IMR-90 (cell line): ENCODE data around the gene AK2.

Experiments
- CEBPB ChIP-seq: IDR thresholded peaks from 2 replicates; pipeline ENCODE4 v1.6.1; 2012; ENCODE audit warnings: low read depth, low read length, improper control_type of control experiment
- CTCF ChIP-seq: conservative IDR thresholded peaks from 2 replicates; pipeline ENCODE4 v1.5.1; 2012; ENCODE audit warnings: mild to moderate bottlenecking, low read depth, low read length, improper control_type of control experiment
- FOS ChIP-seq: fragments of 150-350 bp; IDR thresholded peaks from 2 replicates; pipeline ENCODE4 v1.6.1; 2016; ENCODE audit warnings: low read depth, low read length
- MAFK ChIP-seq: IDR thresholded peaks from 2 replicates; pipeline ENCODE4 v1.6.1; 2012; ENCODE audit warnings: low read depth, low read length, improper control_type of control experiment
- MXI1 ChIP-seq: IDR thresholded peaks from 2 replicates; pipeline ENCODE4 v1.6.1; 2012; ENCODE audit warnings: low read depth, mild to moderate bottlenecking, low read length, moderate library complexity, borderline replicate concordance
- POLR2A ChIP-seq: IDR thresholded peaks from 2 replicates; pipeline ENCODE4 v1.6.1; 2012; ENCODE audit warnings: mild to moderate bottlenecking, low read depth, low read length
- RFX5 ChIP-seq: IDR thresholded peaks from 2 replicates; pipeline ENCODE4 v1.8.0; 2012; ENCODE audit warnings: low read depth, mild to moderate bottlenecking, low read length, moderate library complexity
- SMC3 ChIP-seq: fragments of 150-350 bp; IDR thresholded peaks from 2 replicates; pipeline ENCODE4 v1.6.1; 2016; ENCODE audit warnings: low read depth, mild to moderate bottlenecking, antibody characterized with exemption, low read length, moderate library complexity

DNA sequence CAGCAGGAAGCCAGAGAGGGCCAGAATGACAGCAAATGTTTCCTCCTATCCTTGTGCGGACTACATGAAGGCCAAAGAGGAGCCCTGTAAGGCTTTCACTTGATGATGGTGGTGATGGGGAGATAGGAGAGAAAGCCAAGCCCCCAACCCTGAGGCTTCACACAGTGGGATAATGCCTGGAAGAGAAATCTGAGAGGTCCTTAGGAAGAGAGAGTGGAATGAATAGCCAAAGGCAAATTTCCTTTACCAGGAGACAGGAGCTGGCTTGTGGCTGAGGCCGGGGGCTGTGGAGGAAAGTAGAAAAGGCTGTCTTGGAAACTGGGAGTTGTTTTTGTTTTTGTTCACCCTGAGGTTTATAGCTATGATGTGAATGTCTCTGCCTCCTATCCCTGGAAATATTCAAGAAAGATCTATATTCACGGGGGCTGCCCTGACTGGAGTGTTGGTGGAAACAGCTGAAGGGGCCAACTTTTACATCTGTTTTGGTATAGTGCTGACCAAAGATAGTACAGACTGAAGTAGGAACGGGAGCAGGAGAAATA is 59.1 kb downstream of the AK2 start:
- no peak for TF ChIP-seq CTCF
- TF ChIP-seq POLR2A, result no peak
- TF ChIP-seq MXI1, result no peak
- no peak for TF ChIP-seq SMC3
- no peak for TF ChIP-seq CEBPB
- no peak for TF ChIP-seq MAFK
- TF ChIP-seq FOS, result no peak
- no peak for TF ChIP-seq RFX5
